Measurements from ENCODE around the gene B3GALT2.

Gene B3GALT2

GRCh38 chr1:193185211-193185610 is 1.2 kb downstream of the B3GALT2 start:
- H3K27me3 ChIP-seq (ENCODE audit: insufficient read depth, low read length, poor library complexity, severe bottlenecking), result no peaks in the 10 kb centered on the region
- TF ChIP-seq EZH2phosphoT487 (IDR thresholded peaks at IDR 0.05; ENCODE audit: borderline replicate concordance) (no peak), CTCF (conservative IDR thresholded peaks at IDR 0.05; ENCODE audit: low read length) (no peak)
- H3K4me2 ChIP-seq (ENCODE audit: low read depth, low read length, poor library complexity, severe bottlenecking), result no peak overlapping the region
- H3K4me1 ChIP-seq (ENCODE audit: insufficient read depth, low read length, poor library complexity, severe bottlenecking), result peaks cover 6% of the 10 kb centered on the region
- H3K9me2 ChIP-seq (replicated peaks; ENCODE audit: low read depth, low read length), result no peaks in the 10 kb centered on the region
- H3K9me3 ChIP-seq (ENCODE audit: insufficient read depth, low read depth, low read length), result no peaks in the 10 kb centered on the region
- H4K20me1 ChIP-seq (ENCODE audit: insufficient read depth, low read length, poor library complexity, severe bottlenecking), result peaks cover 69% of the 10 kb centered on the region
- H3K79me2 ChIP-seq (ENCODE audit: insufficient read depth, low read length), result peaks cover 82% of the 10 kb centered on the region
- no peaks in the 10 kb centered on the region for H3K36me3 ChIP-seq (ENCODE audit: insufficient read depth, low read length)
- H3K4me3 ChIP-seq (ENCODE audit: low read length, poor library complexity, severe bottlenecking), result no peak overlapping the region
- no peak overlapping the region for H3K9ac ChIP-seq (ENCODE audit: low read depth, low read length, poor library complexity, severe bottlenecking)
- H2AFZ ChIP-seq (ENCODE audit: low read length), result no peak overlapping the region
- no peaks in the 10 kb centered on the region for H3F3A ChIP-seq (ENCODE audit: low read depth)

GRCh38 chr1:193184776-193185175 is 1.6 kb downstream of the B3GALT2 start:
- H3K4me3 ChIP-seq (ENCODE audit: low read length, poor library complexity, severe bottlenecking), result no peak overlapping the region
- no peaks in the 10 kb centered on the region for H3K9me2 ChIP-seq (replicated peaks; ENCODE audit: low read depth, low read length)
- H4K20me1 ChIP-seq (ENCODE audit: insufficient read depth, low read length, poor library complexity, severe bottlenecking), result peaks cover 67% of the 10 kb centered on the region
- H3K36me3 ChIP-seq (ENCODE audit: insufficient read depth, low read length), result no peaks in the 10 kb centered on the region
- peaks cover 6% of the 10 kb centered on the region for H3K4me1 ChIP-seq (ENCODE audit: insufficient read depth, low read length, poor library complexity, severe bottlenecking)
- peaks cover 79% of the 10 kb centered on the region for H3K79me2 ChIP-seq (ENCODE audit: insufficient read depth, low read length)
- no peak overlapping the region for H2AFZ ChIP-seq (ENCODE audit: low read length)
- no peaks in the 10 kb centered on the region for H3F3A ChIP-seq (ENCODE audit: low read depth)
- H3K9ac ChIP-seq (ENCODE audit: low read depth, low read length, poor library complexity, severe bottlenecking), result no peak overlapping the region
- no peak for TF ChIP-seq EZH2phosphoT487 (IDR thresholded peaks at IDR 0.05; ENCODE audit: borderline replicate concordance)
- TF ChIP-seq CTCF (conservative IDR thresholded peaks at IDR 0.05; ENCODE audit: low read length), result no peak
- no peaks in the 10 kb centered on the region for H3K27me3 ChIP-seq (ENCODE audit: insufficient read depth, low read length, poor library complexity, severe bottlenecking)
- no peaks in the 10 kb centered on the region for H3K9me3 ChIP-seq (ENCODE audit: insufficient read depth, low read depth, low read length)
- H3K4me2 ChIP-seq (ENCODE audit: low read depth, low read length, poor library complexity, severe bottlenecking), result no peak overlapping the region

- Histone ChIP-seq H3K27me3 (ENCODE audit: insufficient read depth, low read length, poor library complexity, severe bottlenecking) (no peaks in the 10 kb centered on the region), H3K79me2 (ENCODE audit: insufficient read depth, low read length) (peaks cover 62% of the 10 kb centered on the region), H2AFZ (ENCODE audit: low read length) (no peak overlapping the region), H3K4me2 (ENCODE audit: low read depth, low read length, poor library complexity, severe bottlenecking) (no peak overlapping the region), H3K36me3 (ENCODE audit: insufficient read depth, low read length) (no peaks in the 10 kb centered on the region), H4K20me1 (ENCODE audit: insufficient read depth, low read length, poor library complexity, severe bottlenecking) (peaks cover 73% of the 10 kb centered on the region), H3K9me2 (replicated peaks; ENCODE audit: low read depth, low read length) (no peaks in the 10 kb centered on the region), H3K4me1 (ENCODE audit: insufficient read depth, low read length, poor library complexity, severe bottlenecking) (peaks cover 18% of the 10 kb centered on the region), H3K9ac (ENCODE audit: low read depth, low read length, poor library complexity, severe bottlenecking) (no peak overlapping the region), H3K9me3 (ENCODE audit: insufficient read depth, low read depth, low read length) (no peaks in the 10 kb centered on the region), H3F3A (ENCODE audit: low read depth) (no peaks in the 10 kb centered on the region), H3K4me3 (ENCODE audit: low read length, poor library complexity, severe bottlenecking) (no peak overlapping the region)
- peak; percentile 89 for TF ChIP-seq CTCF (conservative IDR thresholded peaks at IDR 0.05; ENCODE audit: low read length)
- no peak for TF ChIP-seq EZH2phosphoT487 (IDR thresholded peaks at IDR 0.05; ENCODE audit: borderline replicate concordance)
These were observed 3.3 kb downstream of the B3GALT2 start for GRCh38 chr1:193183019-193183627.

All from Loucy (cell line).